GM15510 (cell line): ENCODE data around the gene PUDP.

Experiments used
- POLR2A ChIP-seq: IDR thresholded peaks from 3 replicates; pipeline ENCODE4 v1.6.1; 2011; ENCODE audit warnings: borderline replicate concordance; ENCODE audit not compliant: insufficient read length; ENCODE audit errors: extremely low read depth

PUDP gene

GRCh38 chrX:7074908-7075204, 73.1 kb downstream of the PUDP start:
- no peak for TF ChIP-seq POLR2A

DNA sequence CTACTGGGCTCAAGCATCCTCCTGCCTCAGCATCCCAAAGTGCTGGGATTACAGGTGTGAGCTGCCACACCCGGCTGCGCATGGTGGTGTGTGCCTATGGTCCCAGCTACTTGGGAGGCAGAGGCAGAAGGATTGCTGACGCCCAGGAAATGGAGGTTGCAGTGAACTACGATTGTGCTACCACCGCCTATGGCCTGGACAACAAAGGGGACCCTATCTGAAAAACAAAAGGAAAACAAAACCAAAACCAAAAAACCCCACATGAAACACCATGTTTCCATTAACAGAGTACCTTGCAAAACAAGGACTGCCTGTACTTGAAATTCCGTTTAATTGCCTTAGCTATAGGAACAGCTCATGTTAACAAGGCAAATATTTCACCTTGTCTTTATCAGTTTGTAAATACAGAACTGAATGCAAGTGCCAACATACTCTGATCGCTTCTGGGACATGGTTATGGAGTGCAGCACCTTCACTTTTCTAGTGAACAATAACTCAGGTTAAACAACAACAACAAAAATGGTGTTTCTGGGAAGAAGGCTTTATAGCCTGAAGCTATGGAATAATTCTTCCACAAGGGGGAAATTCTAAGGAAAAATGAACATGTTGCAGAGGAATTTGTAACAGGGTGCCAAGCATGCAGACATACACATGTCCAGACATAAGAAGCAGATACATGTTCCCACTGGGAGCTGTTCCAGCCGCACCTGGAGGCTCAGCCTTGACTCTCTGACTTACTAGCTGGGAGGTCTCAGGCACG, 73.6 kb downstream of the PUDP start:
- no peak for TF ChIP-seq POLR2A

- TF ChIP-seq POLR2A, result no peak
Measured at GRCh38 chrX:7073336-7073735, 74.6 kb downstream of the PUDP start.

- no peak for TF ChIP-seq POLR2A
Measured at GRCh38 chrX:7072856-7073255, 75.1 kb downstream of the PUDP start.

GRCh38 chrX:7071390-7071789, 76.6 kb downstream of the PUDP start:
- no peak for TF ChIP-seq POLR2A

DNA sequence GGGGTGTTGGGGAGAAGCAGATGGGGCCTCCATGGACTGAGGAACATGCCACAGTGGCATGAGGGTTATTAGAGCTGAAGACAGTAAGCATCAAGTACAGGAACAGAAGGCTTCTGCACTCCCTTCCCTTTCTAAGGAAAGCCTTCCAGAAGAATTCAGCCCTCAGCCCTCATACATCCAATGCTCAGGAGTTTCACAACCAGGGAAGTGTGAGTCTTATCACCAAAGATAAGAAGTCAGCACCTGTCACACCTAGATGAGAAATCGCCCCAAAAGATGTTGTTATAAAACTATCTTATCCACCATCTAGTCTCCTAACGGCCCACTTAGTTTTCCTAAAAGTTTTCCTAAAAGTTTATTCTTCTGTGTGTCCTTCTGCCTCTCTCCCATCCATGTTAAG, 78.4 kb downstream of the PUDP start:
- TF ChIP-seq POLR2A, result no peak

DNA sequence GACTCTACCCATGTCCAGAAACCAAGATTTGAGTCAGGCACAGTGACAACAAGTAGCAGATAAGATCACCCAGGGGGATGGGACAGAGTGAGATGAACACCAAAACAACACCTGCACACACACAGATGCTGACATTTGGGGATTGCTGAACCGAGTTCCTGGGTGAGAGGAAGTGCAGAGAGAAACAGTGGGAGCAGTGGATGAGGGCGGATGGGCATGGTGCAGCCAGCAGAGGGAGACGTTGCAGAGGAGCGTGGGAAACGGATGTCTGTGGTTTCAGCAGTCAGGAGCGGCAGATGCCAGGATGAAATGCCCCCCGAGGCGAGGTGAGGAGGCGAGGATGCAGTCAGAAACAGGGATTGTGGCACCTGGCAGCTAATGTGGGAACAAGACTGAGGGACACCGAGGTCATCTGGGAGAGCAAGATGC, 79.0 kb downstream of the PUDP start:
- no peak for TF ChIP-seq POLR2A

DNA sequence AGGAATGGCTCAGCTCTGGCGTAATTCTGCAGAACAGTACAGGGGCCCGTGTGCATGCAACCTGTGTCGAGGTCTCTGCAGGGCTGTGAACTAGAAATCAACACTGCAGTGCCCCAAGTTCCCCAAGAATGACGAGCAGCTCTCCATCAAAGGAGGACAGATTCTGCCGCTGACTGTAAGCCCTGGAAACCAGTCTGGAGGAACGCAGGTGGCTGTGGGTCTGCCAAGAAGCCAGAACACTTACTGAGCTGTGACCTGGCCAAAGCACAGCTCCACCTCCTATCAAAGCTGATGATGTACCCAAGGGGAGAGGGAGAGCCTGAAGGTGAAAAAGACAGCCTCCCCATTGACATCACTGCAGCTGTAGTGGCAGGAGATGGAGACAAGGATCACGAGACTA, 80.7 kb downstream of the PUDP start:
- no peak for TF ChIP-seq POLR2A

DNA sequence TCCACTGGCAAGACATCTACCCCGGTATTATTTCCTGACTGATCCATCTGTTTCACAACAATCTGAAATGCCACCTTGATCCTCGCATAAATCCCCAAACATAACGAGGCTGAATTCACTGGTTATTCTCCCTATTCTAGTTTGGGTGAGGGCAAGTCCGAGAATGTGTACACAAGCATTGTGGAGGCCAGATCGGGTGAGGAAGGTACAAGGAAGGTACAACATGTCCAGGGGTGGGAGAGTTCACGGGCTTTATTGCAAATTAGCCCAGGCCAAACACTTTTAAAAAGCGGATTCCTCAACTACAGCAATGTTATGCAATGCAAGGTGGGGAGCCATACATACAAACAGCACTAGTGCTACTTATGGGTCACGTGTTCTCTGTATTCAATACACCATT, 82.5 kb downstream of the PUDP start:
- TF ChIP-seq POLR2A, result no peak

GRCh38 chrX:7062903-7063302, 85.0 kb downstream of the PUDP start:
- TF ChIP-seq POLR2A, result no peak

GRCh38 chrX:7062276-7062675, 85.7 kb downstream of the PUDP start:
- no peak for TF ChIP-seq POLR2A

DNA sequence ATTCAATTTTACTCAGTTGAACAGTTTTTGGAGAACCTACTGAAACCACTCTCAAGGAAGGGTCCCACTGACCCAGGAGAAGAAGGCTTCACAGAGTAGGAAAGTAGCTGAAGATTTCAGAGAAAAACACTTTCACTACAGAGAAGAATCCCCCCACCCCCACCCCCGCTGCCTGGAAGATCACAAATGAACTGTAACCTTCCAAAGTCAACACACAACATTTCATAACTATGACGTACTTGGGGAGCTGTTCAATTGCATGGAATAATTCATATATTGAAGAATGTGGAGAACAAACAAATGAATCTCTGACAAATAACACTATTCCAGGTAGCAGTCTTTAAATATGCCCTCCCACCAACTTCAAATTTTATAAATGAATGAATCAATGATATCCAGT, 86.5 kb downstream of the PUDP start:
- TF ChIP-seq POLR2A, result no peak

DNA sequence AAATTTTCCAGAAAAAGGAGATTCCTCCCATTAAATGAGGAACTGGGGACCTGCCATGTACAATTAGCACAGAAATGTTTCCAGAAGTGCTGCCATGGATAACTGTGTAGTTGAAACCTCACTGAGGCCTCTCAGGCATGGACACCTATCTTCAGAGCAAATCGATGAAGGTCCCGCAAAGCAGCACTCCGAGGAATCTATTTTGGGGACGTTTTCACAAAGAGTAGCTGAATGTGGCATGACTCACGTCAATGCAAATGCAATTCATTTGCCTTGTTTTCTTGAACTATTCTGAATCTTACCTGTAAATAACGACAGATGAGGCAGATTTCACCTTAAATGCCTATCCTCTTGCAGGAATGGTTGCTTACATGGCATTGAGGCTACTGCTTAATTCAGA, 87.5 kb downstream of the PUDP start:
- TF ChIP-seq POLR2A, result no peak

- no peak for TF ChIP-seq POLR2A
Measured at GRCh38 chrX:7059859-7060258, 88.1 kb downstream of the PUDP start.

- TF ChIP-seq POLR2A, result no peak
Measured at GRCh38 chrX:7059214-7059838, 88.6 kb downstream of the PUDP start.

- no peak for TF ChIP-seq POLR2A
Measured at GRCh38 chrX:7055386-7056137, 92.4 kb downstream of the PUDP start.

DNA sequence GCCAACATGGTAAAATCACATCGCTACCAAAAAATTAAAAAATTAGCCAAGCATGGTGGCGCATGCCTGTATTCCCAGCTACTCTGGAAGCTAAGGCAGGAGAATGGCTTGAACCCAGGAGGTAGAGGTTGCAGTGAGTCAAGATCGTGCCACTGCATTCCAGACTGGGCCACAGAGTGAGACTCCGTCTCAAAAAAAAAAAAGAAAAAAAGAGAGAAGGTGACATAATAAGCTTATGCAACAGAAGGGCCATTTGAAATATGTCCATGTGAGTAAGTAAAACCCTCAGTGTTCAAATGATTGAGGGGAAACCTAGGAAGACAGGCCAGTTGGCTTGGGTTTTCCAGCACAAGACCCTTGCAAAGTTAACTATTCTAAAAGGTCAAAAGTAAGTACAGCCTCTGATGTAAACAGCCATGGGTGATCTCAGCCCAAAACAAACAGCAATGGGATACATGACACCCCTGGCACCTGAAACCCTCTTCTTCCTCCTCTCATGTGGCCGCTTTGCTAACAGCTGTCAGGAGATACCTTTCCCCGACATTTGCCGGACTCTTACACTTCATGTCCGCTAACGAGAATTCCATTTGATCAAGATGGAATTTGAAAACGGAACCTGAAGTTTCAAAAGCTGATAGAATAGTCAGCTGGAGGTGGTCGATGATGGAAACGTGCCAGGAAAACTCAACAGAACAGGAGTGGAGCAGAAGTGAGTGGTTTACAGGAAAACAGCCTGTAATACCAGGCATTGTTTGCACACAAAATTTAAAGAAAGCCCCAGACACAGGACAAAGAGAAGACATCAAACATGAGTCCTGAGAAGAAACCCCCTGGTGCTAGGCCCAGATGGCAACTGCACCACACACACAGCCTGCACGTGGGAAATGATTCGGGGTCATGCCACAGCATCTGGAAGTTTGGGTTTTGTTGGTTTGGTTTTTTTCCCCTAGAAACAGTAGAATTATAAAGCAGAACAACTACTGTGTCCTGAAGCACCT, 93.4 kb downstream of the PUDP start:
- TF ChIP-seq POLR2A, result no peak
